ENCODE results near the gene TIMM23B. TPM values are rescaled to one million over a fixed set of nuclear protein-coding genes. Genes with fewer than 3 reads are reported as not detected.
"Not testable (repeated sequence)": the region's sequence is repeated elsewhere in the genome, so short reads cannot be mapped to it uniquely, and the experiment has no call there.

The TIMM23B gene, protein sequence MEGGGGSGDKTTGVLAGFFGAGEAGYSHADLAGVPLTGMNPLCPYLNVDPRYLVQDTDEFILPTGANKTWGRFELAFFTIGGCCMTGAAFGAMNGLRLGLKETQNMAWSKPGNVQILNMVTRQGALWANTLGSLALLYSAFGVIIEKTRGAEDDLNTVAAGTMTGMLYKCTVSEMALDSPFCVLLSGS
- total RNA-seq, result 10 to 100 TPM; 12.6 to 50.3 (median 19.3) TPM

DNA sequence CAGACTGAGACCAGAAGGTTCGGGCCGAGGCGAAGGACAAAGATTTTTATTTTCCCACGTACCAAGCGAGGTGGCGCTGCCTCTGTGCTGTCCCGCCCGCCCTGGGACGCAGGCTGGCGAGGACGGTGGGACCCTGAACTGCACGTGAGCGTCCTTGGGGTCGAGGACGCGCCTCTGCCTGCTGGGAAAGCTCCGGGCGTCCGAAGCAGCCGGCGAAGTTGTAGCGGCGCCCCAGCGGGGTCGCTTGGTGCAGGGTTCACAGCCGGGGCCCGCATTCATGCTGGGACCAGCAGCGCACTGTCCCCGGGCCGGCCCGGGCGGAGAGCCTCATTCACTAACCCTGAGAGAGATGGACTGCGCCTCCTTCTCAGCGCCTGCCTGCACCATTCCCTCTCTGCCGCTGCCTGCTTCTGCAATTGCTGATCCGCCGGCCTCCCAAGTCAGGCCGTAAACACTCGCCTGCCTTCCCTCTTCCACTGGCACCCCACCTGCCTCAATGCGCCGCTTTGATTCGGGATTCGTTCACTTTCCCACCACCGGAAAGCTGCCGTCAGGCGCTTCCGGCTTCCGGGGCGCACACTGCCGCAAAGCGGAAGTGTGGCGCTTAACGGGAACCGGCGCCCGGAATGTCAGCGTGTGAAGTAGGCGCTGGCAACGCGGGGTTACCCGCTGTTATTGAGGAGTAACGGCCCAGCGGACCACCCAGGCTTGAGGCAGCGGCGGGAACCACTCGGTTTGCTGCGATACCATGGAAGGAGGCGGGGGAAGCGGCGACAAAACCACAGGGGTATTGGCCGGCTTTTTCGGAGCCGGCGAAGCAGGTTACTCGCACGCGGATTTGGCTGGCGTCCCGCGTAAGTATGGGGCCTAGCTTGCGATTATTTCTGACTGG lies at the start of gene TIMM23B, which contains the start of gene PARG:
Gene TIMM23B (plus strand): TSS at position 607 of the 892 bp plus-strand sequence. CDS start 142 bp downstream, at position 749.
Gene PARG (minus strand): TSS at position 581 of the 892 bp plus-strand sequence. CDS start 302 bp downstream, at position 279.
- not testable (repeated sequence) for H3K27me3 ChIP-seq, H3K9me3 ChIP-seq, H3K36me3 ChIP-seq
- peak within 1 kb of the TSS; percentile 44 to 88 (median 75) for H3K4me3 ChIP-seq
- 1% methylated on average over 46 to 80 of the region's 81 CpGs for WGBS, 2 donors
- ATAC-seq (ENCODE audit: low FRiP score in 2 of 2) (peak; percentile 97 to 99), DNase-seq (peak; percentile 81 to 95)
- peaks cover 10 to 25% (median 20%) of the 10 kb centered on the region in 4 donors for H3K4me1 ChIP-seq
- H3K27ac ChIP-seq, result peak within 1 kb of the TSS; percentile 71 to 85 (median 81)
- peak in 1 of 4 donors; percentile 31 for TF ChIP-seq EP300 (IDR thresholded peaks at IDR 0.05)
- TF ChIP-seq POLR2A (IDR thresholded peaks at IDR 0.05), result peak in 2 of 4 donors; percentile 46 to 70
- peak; percentile 70 to 88 for TF ChIP-seq POLR2AphosphoS5 (IDR thresholded peaks at IDR 0.05)

DNA sequence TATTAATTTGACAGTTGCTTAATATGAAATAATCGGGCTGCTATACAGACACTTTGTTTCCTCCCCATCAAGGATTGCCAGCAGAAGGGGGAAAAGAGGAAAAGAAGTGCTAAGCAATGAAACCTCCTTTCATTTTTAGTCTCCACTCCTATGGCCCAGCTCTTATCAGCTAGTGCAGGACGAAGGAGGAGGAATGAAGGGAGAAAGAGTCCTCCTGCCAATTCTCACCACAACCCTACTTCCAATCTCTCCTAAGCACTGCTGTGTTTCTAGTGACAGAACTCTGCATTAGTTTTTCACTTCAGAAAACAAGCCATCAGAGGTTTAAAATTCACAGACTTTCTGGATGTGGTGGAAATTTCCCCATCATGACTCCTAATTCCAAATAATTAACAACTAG lies 41.9 kb upstream of the TIMM23B start:
- not testable (repeated sequence) for H3K4me3 ChIP-seq; H3K9me3 ChIP-seq; H3K27ac ChIP-seq; H3K27me3 ChIP-seq; DNase-seq; ATAC-seq (ENCODE audit: low FRiP score in 2 of 2); H3K4me1 ChIP-seq; H3K36me3 ChIP-seq
- WGBS, 2 donors, result 70 to 89% methylated on average over 1 of the region's 2 CpGs

DNA sequence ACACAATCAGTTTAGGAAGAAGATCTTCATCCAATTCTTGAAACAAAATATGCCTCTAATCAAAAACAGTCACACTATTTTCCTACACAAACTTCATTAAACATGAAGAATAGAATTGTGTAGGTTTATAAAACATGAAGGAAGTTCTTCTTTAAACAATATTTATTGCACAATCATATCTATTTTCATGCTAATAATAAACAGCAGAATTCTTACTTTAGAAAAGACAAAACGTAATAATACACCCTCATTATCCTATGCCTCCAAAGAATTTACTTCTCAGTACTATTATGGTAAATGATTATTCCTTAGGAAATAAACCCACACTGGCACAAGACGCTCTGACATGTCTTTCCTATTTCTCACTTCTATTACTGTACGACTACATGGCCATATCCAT lies 41.4 kb upstream of the TIMM23B start:
- whole genome bisulfite sequencing, 2 donors, result 57 to 70% methylated on average over 3 of the region's 3 CpGs
- not testable (repeated sequence) for ATAC-seq (ENCODE audit: low FRiP score in 2 of 2); DNase-seq; H3K27me3 ChIP-seq; H3K9me3 ChIP-seq; H3K36me3 ChIP-seq; H3K4me3 ChIP-seq; H3K4me1 ChIP-seq; H3K27ac ChIP-seq

DNA sequence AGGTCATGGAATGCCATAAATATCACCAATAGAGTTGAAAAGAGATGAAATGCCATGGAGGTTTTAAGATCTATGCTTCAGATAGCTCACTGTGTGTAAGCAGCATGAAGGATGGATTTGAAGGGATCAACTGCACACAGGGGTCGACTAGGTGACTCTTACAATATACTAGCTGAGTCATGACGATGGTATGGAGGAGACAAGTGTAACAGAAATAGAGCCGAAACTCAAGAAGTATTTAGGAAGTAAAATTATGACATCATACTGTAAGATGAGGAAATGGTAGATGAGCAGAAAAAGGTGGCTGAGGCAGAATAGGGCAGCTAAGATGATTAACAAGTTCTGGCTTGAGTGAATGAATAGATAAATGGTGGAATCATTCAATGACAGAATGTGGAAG lies 38.0 kb upstream of the TIMM23B start:
- not testable (repeated sequence) for H3K27me3 ChIP-seq; H3K27ac ChIP-seq; DNase-seq; H3K4me1 ChIP-seq; H3K4me3 ChIP-seq; ATAC-seq (ENCODE audit: low FRiP score in 2 of 2); H3K36me3 ChIP-seq; H3K9me3 ChIP-seq
- 82 to 88% methylated on average over 3 of the region's 3 CpGs for WGBS, 2 donors

DNA sequence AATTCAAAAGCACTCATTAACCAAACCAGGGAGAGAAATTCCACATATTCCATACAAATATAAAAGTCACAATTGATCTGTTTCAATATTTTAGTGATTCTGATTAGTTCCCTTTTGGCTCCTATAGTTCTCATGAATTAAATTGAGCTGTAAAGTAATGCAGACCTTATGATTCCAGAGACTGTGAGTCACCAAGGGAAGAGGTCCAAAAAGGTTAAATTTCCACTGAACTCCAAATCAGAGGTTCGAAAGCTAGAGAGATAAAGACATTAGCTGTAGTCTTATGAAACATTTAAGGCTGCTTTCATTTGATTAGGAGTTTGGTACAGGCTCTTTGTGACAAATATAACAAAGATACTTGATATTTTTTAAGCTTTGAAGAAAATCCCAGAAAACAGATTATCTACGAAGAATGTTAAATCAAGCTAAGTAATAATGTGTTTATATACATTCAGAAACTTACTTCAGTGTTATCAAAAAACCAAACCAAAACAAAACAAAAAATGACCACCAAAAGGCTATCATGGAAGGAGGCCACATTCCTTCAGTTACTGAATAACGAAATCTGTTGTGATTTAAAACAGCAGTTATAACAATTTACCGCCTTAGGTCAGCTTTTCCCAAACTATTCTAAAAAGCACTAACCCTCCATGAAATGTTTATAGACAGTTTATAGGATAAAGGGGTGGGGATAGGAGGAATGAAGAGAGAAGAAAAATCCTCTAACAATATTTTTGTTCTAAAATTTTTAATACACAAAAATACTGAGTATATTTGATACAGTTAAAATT lies 33.4 kb upstream of the TIMM23B start:
- not testable (repeated sequence) for H3K36me3 ChIP-seq; ATAC-seq (ENCODE audit: low FRiP score in 2 of 2); H3K4me3 ChIP-seq; H3K27me3 ChIP-seq; H3K9me3 ChIP-seq; H3K27ac ChIP-seq; DNase-seq; H3K4me1 ChIP-seq
- 82 to 90% methylated on average over 4 of the region's 4 CpGs for WGBS, 2 donors

DNA sequence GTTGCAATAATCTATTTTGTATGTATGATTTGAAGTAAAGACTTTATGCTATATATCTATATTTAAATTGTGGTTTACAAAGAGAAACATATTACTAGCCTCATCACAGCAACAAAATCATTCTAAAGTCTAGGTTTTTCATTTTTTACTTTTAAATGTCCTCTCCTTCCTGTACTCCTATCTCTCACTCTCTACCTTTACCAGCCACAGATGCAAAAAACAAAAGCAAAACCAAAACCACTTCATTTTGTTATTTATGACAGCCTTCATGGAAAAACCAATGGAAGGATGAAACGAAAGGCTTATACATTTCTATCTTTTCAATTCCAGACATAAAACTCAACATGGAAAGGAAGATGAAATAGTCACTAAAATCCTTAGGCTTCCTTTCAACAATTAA lies 31.6 kb upstream of the TIMM23B start:
- WGBS, 2 donors, result no CpG with 5 or more reads among the region's 1 CpG

DNA sequence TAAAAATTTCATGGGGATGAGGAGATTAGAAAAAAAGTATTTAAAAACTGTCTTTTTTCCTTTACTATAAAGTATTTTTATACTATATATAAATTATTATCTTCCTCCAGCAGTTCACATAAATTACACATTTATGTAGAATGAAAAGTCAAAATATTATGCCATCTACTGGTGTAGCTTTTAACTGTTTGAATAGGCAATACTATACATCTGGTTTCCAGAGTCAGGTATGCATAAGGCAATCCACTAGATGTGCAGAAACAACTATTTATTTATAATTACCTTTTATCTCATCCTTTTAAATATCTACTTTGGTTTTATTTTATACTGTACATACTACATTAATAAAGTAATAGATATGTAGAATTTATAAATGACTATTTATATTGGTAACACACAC lies 25.4 kb upstream of the TIMM23B start:
- not testable (repeated sequence) for H3K9me3 ChIP-seq; ATAC-seq (ENCODE audit: low FRiP score in 2 of 2); H3K4me1 ChIP-seq; H3K27me3 ChIP-seq; H3K4me3 ChIP-seq; H3K27ac ChIP-seq; DNase-seq
- peaks cover 0 to 11% (median under 1%) of the 10 kb centered on the region in 4 donors for H3K36me3 ChIP-seq

More for the DNA sequence above, 31.6 kb upstream of the TIMM23B start:
- H3K27ac ChIP-seq; H3K4me1 ChIP-seq; ATAC-seq (ENCODE audit: low FRiP score in 2 of 2); H3K4me3 ChIP-seq; DNase-seq; H3K27me3 ChIP-seq; H3K36me3 ChIP-seq; H3K9me3 ChIP-seq: not testable (repeated sequence)

DNA sequence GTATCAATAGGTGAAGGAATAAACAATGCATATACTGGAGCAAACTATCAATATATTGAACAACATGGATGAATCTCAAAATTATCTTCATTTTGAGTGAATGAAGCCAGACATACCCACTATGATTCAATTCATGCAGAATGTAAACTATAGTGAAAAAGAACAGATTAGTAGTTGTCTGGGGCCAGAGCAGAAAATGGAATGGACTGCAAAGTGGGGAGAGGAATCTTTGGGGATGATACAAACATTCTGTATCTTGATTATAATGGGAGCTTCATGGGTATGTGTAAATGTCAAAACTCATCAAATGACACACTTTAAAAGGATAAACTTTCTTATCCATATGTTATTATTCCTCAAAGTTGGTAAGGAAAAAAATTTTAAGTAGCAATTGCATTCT lies 23.9 kb upstream of the TIMM23B start:
- ATAC-seq (ENCODE audit: low FRiP score in 2 of 2); H3K9me3 ChIP-seq; H3K4me1 ChIP-seq; H3K27ac ChIP-seq; H3K27me3 ChIP-seq; H3K4me3 ChIP-seq; DNase-seq: not testable (repeated sequence)
- peaks cover 0 to 13% (median 3%) of the 10 kb centered on the region in 4 donors for H3K36me3 ChIP-seq

DNA sequence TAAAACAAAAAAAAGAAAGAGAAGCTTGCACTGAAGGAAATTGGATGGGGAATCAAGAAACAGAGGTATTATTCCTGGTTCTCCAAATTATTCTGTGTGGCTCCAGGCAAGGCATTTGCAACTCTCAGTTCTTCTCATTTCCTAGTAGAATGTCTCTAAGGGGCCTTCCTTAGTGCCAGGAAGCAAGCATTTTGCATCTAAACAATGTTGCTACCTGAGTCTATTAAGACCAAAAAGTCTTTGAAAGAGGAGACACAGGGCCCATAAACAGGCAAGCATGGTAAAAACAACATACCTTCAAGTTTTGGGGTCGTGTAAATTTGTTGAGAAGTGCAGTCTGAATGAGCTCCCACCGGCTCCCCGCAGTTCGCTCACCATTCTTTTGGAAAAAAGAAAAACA lies 19.8 kb upstream of the TIMM23B start:
- 83 to 84% methylated on average over 4 of the region's 4 CpGs for WGBS, 2 donors
- H3K4me1 ChIP-seq; H3K27me3 ChIP-seq; ATAC-seq (ENCODE audit: low FRiP score in 2 of 2); DNase-seq; H3K36me3 ChIP-seq; H3K27ac ChIP-seq; H3K4me3 ChIP-seq; H3K9me3 ChIP-seq: not testable (repeated sequence)

DNA sequence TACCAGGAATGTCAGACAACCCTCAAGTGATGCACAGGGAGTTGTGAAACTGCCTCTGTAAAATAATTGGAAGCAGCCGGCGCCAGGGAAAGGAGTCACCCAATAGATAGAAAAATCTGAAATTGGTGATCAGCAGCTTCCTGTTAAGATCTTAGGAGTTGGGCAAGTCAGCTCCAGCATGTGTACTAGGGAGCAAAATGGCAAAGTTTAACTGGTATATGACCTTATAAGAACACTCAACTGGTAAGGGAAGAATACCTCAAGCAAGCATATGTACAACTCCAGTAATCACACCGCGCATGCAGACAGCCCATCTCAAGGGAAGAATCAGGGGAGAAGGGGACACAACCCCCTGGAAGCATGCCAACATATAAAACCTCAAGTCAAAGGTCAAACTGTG lies 18.3 kb upstream of the TIMM23B start:
- H3K27ac ChIP-seq; H3K4me1 ChIP-seq; H3K4me3 ChIP-seq; H3K27me3 ChIP-seq; ATAC-seq (ENCODE audit: low FRiP score in 2 of 2); DNase-seq; H3K9me3 ChIP-seq: not testable (repeated sequence)
- peaks cover 0 to 12% (median 3%) of the 10 kb centered on the region in 4 donors for H3K36me3 ChIP-seq
- WGBS, 2 donors, result 99 to 100% methylated on average over 2 to 4 of the region's 4 CpGs

DNA sequence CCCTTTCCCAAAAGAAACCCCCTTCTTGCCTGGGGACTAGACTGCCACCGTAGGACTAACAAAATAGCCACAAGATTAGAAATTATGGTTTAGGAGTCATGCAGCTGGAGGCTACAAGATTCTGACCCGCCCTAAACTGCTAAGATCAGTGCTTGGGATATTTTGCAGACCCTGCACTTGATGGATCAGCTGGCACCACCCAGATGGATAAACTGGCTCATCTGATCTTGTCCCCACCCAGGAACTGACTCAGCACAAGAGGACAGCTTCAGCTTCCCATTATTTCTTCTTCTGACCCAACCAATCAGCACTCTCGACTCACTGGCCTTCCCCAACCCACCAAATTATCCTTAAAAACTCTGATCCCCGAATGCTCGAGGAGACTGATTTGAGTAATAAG lies 10.6 kb upstream of the TIMM23B start:
- H3K4me3 ChIP-seq; H3K27me3 ChIP-seq; H3K27ac ChIP-seq; H3K4me1 ChIP-seq; ATAC-seq (ENCODE audit: low FRiP score in 2 of 2); DNase-seq; H3K9me3 ChIP-seq: not testable (repeated sequence)
- WGBS, 2 donors, result 93 to 97% methylated on average over 5 of the region's 5 CpGs
- peaks cover 0 to 13% (median 0%) of the 10 kb centered on the region in 4 donors for H3K36me3 ChIP-seq

Data from upper lobe of left lung (tissue), 6 donors.